Measurements from ENCODE around the gene CALCOCO1.
"Not testable (repeated sequence)": the region's sequence is repeated elsewhere in the genome, so short reads cannot be mapped to it uniquely, and the experiment has no call there.

CALCOCO1 gene

DNA sequence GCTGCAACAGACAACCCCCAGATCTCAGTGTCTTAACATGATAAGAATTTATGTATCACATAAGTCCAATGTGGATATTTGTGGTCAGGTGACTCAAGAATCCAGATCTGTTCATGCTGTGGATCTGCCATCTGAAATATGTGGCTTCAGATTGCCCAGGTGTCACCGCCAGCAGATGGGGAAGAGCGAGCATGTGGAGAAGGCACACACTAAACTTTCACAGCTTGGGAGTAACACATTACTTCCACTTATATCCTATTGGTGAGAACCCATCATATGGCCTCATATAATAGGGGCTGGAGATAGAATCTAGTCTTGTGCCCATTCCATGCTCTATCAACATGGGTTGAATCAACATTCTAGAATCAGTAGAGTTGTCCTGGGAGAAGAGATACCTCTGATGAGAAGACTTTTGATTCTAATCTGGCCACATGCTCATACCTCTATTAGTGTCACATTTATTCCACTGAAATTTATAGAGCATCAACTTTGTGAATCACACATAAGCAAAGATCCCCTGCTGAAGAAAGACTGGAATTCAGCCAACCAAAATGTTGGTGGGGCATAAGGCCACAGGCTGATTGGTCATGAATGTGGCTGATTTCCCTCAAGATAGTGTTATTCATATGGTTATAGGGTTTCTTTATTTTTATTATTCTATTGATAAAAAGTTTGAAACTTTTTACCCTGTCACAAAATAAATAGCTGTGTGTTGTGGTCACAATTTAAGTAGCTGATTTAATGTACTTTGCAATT is 6.0 kb upstream of the CALCOCO1 start:
- FAIRE-seq: no peak

- no peak for FAIRE-seq
Observed at GRCh38 chr12:53729644-53730043, 2.4 kb upstream of the CALCOCO1 start.

- no peak for FAIRE-seq
Observed at GRCh38 chr12:53728206-53728605, 954 bp upstream of the CALCOCO1 start.

GRCh38 chr12:53726946-53727309 is 324 bp downstream of the CALCOCO1 start:
- FAIRE-seq: no peak

DNA sequence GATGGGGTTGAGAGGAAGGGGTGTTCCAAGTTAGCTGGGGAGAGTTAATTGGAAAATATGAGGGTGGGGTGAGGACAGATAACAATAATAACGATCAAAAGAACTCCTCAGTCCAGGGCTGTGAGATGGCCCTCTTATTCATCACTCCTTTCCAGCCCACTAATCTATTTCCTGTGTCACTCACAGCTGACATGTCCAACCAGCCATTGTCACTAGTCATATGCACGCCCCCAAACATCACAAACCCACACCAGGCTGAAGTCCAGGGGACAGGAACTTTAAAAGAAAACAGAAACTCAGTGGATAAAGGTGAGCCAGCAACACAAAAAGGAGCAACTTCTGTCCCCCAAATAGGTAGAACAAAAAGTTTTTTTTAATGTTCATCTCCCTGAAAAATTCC is 911 bp downstream of the CALCOCO1 start:
- no peak for FAIRE-seq

DNA sequence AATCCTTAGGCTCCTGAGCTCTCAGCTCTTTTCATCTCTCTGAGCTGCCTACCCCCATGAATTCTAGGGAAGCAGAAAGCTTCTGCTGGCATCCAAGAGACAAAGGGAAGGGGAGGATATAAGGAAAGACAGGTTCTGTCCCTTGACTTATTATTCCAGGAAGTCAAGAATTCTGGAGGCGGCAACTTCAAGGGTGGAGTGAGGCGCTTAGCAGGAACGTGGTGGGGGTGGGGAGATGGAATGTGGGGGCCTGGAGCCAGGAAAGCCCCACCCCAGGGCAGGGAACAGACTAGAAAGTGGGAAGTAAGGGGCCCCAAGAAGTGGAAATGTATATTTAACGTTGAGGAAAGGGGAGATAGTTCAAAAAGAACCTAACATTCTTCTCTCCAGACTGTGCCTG is 1.4 kb downstream of the CALCOCO1 start:
- no peak for FAIRE-seq

GRCh38 chr12:53722450-53723041 is 4.7 kb downstream of the CALCOCO1 start:
- FAIRE-seq: no peak

DNA sequence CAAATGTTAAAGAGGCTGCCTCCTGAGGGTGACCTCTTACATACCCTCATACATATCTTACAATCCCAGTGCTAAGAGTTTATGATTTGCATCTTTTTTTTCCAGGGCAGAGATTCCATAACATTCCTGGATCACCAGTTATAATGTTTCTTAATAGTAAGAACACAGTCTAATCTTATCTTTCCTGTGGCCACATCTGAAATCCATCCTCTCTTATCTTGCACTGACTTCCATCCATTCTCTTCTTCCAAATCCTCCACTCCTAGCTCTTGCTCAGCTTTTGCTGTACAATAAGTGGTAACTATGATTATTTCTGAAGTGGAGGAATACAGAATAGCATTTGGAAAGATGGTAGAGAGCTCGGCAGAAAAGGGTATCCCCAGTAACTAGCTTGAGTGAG is 6.3 kb downstream of the CALCOCO1 start:
- FAIRE-seq: no peak

GRCh38 chr12:53719649-53720048 is 7.6 kb downstream of the CALCOCO1 start:
- no peak for FAIRE-seq

DNA sequence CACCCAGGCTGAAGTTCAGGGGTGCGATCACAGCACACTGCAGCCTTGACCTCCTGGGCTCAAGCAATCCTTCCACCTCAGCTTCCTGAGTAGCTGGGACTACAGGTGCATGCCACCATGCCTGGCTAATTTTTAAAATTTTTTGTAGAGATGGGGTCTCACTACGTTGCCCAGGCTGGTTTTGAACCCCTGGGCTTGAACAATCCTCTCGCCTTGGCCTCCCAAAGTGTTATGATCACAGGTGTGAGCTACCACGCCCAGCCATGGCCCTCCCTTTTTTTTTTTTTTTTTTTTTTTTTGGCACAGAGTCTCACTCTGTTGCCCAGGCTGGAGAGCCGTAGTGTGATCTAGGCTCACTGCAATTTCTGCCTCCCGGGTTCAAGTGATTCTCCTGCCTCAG is 8.7 kb downstream of the CALCOCO1 start:
- not testable (repeated sequence) for FAIRE-seq

- FAIRE-seq: no peak
Observed at GRCh38 chr12:53717319-53717718, 9.9 kb downstream of the CALCOCO1 start.

GRCh38 chr12:53714004-53714403 is 13.2 kb downstream of the CALCOCO1 start:
- FAIRE-seq: no peak

DNA sequence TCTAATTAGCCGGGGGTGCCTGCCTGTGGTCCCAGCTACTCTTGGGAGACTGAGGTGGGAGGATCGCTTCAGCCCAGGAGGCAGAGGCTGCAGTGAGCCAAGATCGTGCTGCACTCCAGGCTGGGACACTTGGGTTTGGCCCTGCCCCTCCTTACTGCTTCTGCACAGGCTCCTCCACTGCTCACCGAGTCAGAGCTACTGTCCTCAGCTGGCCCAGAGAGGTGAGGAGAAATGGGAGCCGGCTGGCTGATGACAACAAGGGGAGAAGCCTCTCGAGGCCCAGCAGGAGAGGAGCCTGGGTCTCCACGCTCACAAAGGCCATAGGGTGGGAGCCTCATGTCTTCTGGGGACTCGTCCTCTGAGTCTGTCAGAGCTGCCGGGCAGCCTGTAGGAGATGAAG is 13.7 kb downstream of the CALCOCO1 start:
- FAIRE-seq: no peak

DNA sequence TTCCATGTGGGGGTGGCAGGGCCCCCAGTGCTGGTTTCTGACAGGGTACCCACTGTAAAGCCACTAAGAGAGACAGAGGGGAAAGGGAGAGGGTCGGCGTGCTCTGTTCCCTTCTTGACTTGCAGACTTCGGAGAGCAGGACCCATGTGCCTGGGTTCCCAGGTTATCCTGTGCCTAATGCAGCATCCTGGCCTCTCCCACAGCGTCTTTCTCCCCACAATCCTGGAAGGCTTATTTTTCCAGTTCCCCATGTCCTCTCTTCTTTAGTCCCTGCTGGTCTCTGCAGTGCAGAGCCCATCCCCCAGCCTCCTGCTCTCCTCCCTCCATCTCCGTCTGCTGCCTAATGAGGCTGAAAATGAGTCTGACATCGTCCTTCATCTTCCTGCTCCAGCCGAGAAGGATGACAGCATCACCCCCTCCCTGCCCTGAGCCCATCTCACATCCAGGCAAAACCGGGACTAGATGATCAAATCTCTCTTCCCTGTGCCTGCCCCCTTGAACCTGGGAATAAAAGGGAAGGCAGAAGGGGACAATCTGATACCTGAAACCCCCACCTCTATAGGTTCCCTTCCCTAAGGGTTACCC is 15.1 kb downstream of the CALCOCO1 start:
- no peak for FAIRE-seq

DNA sequence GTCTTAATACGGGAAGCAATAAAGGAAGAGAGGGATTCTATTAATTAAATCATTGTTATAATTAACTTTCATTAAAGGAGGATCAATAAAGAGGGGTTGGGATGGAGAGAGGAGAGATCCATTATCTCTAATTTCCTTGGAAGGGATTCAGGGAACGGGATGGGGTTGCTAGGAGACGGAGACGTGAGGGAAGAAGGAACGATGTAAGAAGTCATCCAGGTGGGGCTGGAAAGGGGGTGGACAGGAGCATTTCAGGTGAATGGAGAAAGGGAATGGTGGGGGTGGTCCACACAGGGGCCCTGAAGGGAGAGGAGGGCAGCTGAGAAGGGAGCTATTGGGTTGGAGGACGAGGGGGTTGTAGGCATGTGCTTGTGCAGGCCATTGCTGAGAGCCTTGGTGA is 17.2 kb downstream of the CALCOCO1 start:
- FAIRE-seq: no peak

- FAIRE-seq: no peak
Observed at GRCh38 chr12:53709671-53710070, 17.6 kb downstream of the CALCOCO1 start.

GRCh38 chr12:53706080-53706479 is 21.2 kb downstream of the CALCOCO1 start:
- no peak for FAIRE-seq

GRCh38 chr12:53703756-53704155 is 23.5 kb downstream of the CALCOCO1 start:
- FAIRE-seq: no peak

DNA sequence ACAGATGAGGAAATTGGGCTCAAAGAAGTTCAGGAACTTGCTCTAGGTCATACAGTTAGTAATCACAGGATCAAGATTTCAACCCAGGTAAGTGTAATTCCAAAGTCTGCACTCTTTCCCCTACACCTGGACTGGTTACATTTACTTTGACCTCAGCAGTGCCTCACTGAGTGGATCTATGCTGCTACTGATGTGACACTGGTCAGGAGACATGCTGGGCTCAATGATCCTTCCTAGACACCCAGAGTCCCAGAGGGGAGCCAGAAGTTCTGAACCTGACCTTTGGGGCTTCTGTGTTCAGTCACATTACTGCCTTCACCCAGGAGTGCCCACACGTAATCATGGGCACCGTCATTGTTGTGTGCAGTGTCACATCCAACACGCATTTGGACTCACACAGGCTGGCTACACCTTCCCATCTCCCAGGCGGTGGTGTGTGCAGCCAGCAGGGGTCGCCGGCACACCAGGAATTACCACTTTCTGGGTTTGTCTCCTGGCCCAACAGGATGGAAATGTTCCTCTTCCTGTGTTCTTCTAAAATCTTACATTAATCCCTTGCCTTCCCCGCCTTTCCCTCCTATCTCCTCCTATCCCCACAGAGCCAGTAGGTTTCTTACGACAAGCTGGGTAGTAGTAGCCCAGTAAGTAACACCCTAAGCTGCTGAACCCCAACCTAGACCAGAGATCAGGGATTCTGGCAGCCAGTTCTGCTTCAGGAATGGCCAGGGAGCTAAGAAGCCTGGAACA is 25.6 kb downstream of the CALCOCO1 start:
- FAIRE-seq: no peak

- no peak for FAIRE-seq
Observed at GRCh38 chr12:53700567-53700966, 26.7 kb downstream of the CALCOCO1 start.

DNA sequence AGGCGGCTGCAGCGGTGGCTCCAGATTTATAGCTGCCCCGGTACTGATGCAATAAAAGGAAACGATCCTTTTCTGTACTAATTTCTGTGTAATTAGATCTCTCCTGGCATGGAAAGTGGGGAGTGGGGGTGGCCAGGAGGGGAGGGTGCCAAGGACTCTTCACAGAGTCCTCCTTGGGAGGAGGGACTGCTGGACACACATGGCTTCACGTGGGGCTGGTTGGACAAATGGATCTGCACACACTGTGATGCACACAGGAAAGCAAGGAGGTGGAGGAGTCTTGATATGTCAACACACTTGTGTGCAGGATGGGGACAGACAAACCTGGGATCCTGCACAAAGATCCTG is 27.6 kb downstream of the CALCOCO1 start:
- no peak for FAIRE-seq

- FAIRE-seq: no peak
Observed at GRCh38 chr12:53698948-53699677, 28.1 kb downstream of the CALCOCO1 start.

DNA sequence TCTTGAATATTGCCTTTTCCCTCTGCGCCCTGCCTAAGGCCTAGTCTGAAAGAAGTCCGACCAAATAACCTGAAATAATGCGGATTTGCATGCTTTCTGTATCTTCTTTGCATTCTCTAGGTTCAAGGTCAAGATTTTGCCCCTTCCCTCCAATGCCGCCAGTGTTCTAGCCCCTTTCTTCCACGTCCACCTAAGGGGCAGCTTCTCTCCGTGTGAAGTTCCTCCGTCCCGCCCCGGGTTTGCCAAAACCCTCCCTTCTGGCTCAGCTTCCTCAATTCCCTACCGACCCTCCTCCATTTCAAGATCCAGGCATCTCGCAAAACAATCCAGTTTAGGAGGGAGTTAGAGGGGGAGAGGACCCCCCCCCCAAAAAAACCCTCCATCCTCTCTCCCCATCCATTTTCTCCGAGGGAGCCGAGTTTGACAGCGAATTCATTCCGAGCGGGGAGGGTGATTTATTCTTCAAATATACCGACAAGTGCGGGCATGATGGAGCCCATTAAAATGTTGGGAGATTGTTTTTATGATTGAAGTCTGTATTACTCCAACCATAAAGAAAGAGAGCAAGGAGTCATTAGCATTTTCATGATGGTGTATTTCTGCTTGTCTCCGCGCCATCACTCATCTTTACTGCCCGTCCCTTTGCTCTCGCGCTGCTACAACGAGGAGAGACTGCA is 30.5 kb downstream of the CALCOCO1 start:
- no peak for FAIRE-seq

Measured in A204.1 (cell line).